CD14-positive monocyte (primary cell): Measurements from ENCODE around the gene GNB2. TPM values are rescaled to one million over a fixed set of nuclear protein-coding genes. Genes with fewer than 3 reads are reported as not detected.

Experiments
- DNase-seq, 3 donors: peaks; one replicate each; pipeline ENCODE4 v3.0.0-alpha.2; 2011 to 2022
- H2AFZ ChIP-seq: 2 replicates; pipeline ENCODE4 v1.6.0; 2012; ENCODE audit warnings: mild to moderate bottlenecking, low read depth, low read length, inconsistent platforms; ENCODE audit not compliant: insufficient read depth, poor library complexity, severe bottlenecking
- H3K27ac ChIP-seq, 2 donors: 1 replicate in 1 of 2; 2 replicates in 1 of 2; pipeline ENCODE4 v1.5.1; 2012 to 2013; ENCODE audit warnings: low read length in 2 of 2, control low read depth in 1 of 2, inconsistent platforms in 1 of 2, low read depth in 1 of 2, mild to moderate bottlenecking in 1 of 2
- H3K27me3 ChIP-seq, 2 donors: one replicate each; pipeline versions ENCODE4 v1.6.0 to v1.6.1; 2011 to 2013; ENCODE audit warnings: low read length in 2 of 2; ENCODE audit not compliant: control insufficient read depth in 2 of 2, insufficient read depth in 2 of 2
- H3K36me3 ChIP-seq, 2 donors: replicated peaks in 1 of 2; 1 replicate in 1 of 2; 2 replicates in 1 of 2; pipeline versions ENCODE4 v1.5.1 to v1.6.1; 2012 to 2013; ENCODE audit warnings: low read length in 2 of 2, control low read depth in 1 of 2, inconsistent platforms in 1 of 2, mild to moderate bottlenecking in 1 of 2; ENCODE audit not compliant: insufficient read depth in 2 of 2, control insufficient read depth in 1 of 2
- H3K4me1 ChIP-seq, 2 donors: 1 replicate in 1 of 2; 2 replicates in 1 of 2; pipeline versions ENCODE4 v1.5.1 to v1.6.1; 2012 to 2013; ENCODE audit warnings: low read length in 2 of 2, control low read depth in 1 of 2, inconsistent platforms in 1 of 2, mild to moderate bottlenecking in 1 of 2, moderate library complexity in 1 of 2; ENCODE audit not compliant: insufficient read depth in 2 of 2, control insufficient read depth in 1 of 2
- H3K4me2 ChIP-seq: replicated peaks from 2 replicates; pipeline ENCODE3; 2012; ENCODE audit warnings: low read length, moderate library complexity, mild to moderate bottlenecking; ENCODE audit not compliant: poor library complexity, severe bottlenecking; ENCODE audit errors: extremely low read depth
- H3K4me3 ChIP-seq, 3 experiments: fragments of 200-600 bp in 1 of 3; sonication (generic) in 1 of 3; replicated peaks in 1 of 3; 1 replicate in 2 of 3; 2 replicates in 1 of 3; pipeline ENCODE4 v1.5.1; 2011 to 2013; ENCODE audit warnings: low read length in 3 of 3, mild to moderate bottlenecking in 3 of 3, control low read depth in 2 of 3, low read depth in 2 of 3, inconsistent platforms in 1 of 3, moderate library complexity in 1 of 3
- H3K79me2 ChIP-seq: 2 replicates; pipeline ENCODE4 v1.6.0; 2012; ENCODE audit warnings: mild to moderate bottlenecking, control low read depth, inconsistent platforms, low read length, moderate library complexity; ENCODE audit not compliant: insufficient read depth
- H3K9ac ChIP-seq: 2 replicates; pipeline ENCODE4 v1.6.0; 2017; ENCODE audit warnings: low read length, mild to moderate bottlenecking; ENCODE audit not compliant: insufficient read depth, poor library complexity, severe bottlenecking
- H3K9me3 ChIP-seq, 2 donors: replicated peaks in 1 of 2; 1 replicate in 1 of 2; 2 replicates in 1 of 2; pipeline versions ENCODE4 v1.5.1 to v1.6.1; 2012 to 2013; ENCODE audit warnings: low read length in 2 of 2, control low read depth in 1 of 2; ENCODE audit not compliant: control insufficient read depth in 1 of 2, insufficient read depth in 1 of 2
- H4K20me1 ChIP-seq: 2 replicates; pipeline ENCODE4 v1.6.0; 2012; ENCODE audit warnings: mild to moderate bottlenecking, low read length, control low read depth, moderate library complexity; ENCODE audit not compliant: insufficient read depth
- H3K27ac Mint-ChIP-seq, 7 donors: one replicate each; pipeline ENCODE4 v1.8.0; 2020; ENCODE audit warnings: mild to moderate bottlenecking in 7 of 7, mixed read lengths in 7 of 7, moderate library complexity in 6 of 7, inconsistent platforms in 2 of 7
- H3K27me3 Mint-ChIP-seq, 3 donors: one replicate each; pipeline ENCODE4 v1.8.0; 2021 to 2022; ENCODE audit warnings: low read depth in 3 of 3, mild to moderate bottlenecking in 3 of 3, mixed read lengths in 3 of 3, moderate library complexity in 3 of 3, inconsistent platforms in 1 of 3
- H3K36me3 Mint-ChIP-seq, 2 donors: one replicate each; pipeline ENCODE4 v1.8.0; 2020; ENCODE audit warnings: mixed read lengths in 2 of 2, inconsistent platforms in 1 of 2, mild to moderate bottlenecking in 1 of 2
- H3K4me1 Mint-ChIP-seq: one replicate; pipeline ENCODE4 v1.8.0; 2020; ENCODE audit warnings: mild to moderate bottlenecking, mixed read lengths
- H3K4me3 Mint-ChIP-seq, 2 donors: one replicate each; pipeline ENCODE4 v1.8.0; 2020; ENCODE audit warnings: mild to moderate bottlenecking in 2 of 2, mixed read lengths in 2 of 2, moderate library complexity in 1 of 2
- H3K9me3 Mint-ChIP-seq, 7 donors: one replicate each; pipeline ENCODE4 v1.8.0; 2020 to 2022; ENCODE audit warnings: mixed read lengths in 7 of 7, mild to moderate bottlenecking in 6 of 7, moderate library complexity in 6 of 7, inconsistent platforms in 2 of 7
- WGBS: methylation state at CpG from one replicate; pipeline ENCODE4 v1.1.5; 2013; ENCODE audit warnings: missing lambda C conversion rate; ENCODE audit not compliant: insufficient coverage; 5-methylcytosine and 5-hydroxymethylcytosine counted together
- intact Hi-C, 2 donors: fragments of 100-400 bp; cut with micrococcal nuclease; formaldehyde crosslinking; loops; one replicate each; pipeline versions ENCODE4 v1.15.0 to v1.15.1; 2023
- polyA plus RNA-seq, 3 donors: library from polyadenylated mRNA; depleted of rRNA in 1 of 3; unstranded in 2 of 3; stranded (reverse) in 1 of 3; fragments of 300-500 nt in 2 of 3; fragments of >200 nt in 1 of 3; fragmentation: Illumina TruSeq in 2 of 3; gene quantifications; 1 replicate in 2 of 3; 2 replicates in 1 of 3; pipeline ENCODE4 v1.2.3, GENCODE V29; 2012 to 2021
- TF ChIP-seq, protein P1 (sequence below): fragments of 200-600 bp; IDR thresholded peaks from one replicate; pipeline ENCODE4 v1.8.0; 2022; ENCODE audit warnings: antibody characterized with exemption, mild to moderate bottlenecking

Gene GNB2
- polyA plus RNA-seq, 3 donors = 90.0 to 436 (median 94.6) TPM

DNA sequence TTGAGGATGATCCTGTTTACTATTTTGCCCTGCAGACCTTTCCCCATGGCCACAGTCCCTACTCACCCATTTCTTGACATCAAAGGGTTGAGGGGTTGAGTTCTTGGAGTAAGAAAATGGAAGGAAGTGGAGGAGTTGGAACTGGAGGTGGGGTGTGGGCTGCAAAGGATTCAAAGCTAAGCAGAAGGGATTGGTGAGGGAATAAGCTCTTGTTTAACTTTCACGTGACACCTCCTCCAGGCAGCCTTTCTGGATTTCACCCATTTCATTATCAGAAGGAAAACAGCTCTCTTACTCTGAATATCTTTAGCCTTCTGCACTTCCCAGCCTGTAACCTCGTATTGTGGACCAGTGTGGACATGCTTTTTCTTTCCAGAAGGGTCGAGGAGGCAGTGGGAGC lies 47.5 kb upstream of the GNB2 start:
- Histone ChIP-seq H3K27ac (no peak overlapping the region), H3K9ac (peak overlapping the region; percentile 1), H3K4me3 (peak overlapping the region in 1 of 3 experiments; percentile 67), H2AFZ (peak overlapping the region; percentile 76), H3K36me3 (no peaks in the 10 kb centered on the region), H3K79me2 (no peaks in the 10 kb centered on the region), H3K9me3 (no peaks in the 10 kb centered on the region), H3K4me2 (peak overlapping the region; percentile 73), H3K4me1 (peaks cover 8 to 11% of the 10 kb centered on the region in 2 donors), H4K20me1 (no peaks in the 10 kb centered on the region), H3K27me3 (peaks cover 0 to 5% of the 10 kb centered on the region in 2 donors)
- Mint-ChIP-seq H3K27me3 (peaks cover 4 to 29% (median 24%) of the 10 kb centered on the region in 3 donors), H3K4me3 (peak overlapping the region in 1 of 2 donors; percentile 82), H3K9me3 (peaks cover 0 to 4% (median 0%) of the 10 kb centered on the region in 7 donors), H3K36me3 (peaks cover 0 to 5% of the 10 kb centered on the region in 2 donors), H3K4me1 (peaks cover 13% of the 10 kb centered on the region), H3K27ac (peak overlapping the region in 1 of 7 donors; percentile 61)
- WGBS = no CpG with 5 or more reads among the region's 3 CpGs
- intact Hi-C loops = no loop called here
- TF ChIP-seq, protein P1, sequence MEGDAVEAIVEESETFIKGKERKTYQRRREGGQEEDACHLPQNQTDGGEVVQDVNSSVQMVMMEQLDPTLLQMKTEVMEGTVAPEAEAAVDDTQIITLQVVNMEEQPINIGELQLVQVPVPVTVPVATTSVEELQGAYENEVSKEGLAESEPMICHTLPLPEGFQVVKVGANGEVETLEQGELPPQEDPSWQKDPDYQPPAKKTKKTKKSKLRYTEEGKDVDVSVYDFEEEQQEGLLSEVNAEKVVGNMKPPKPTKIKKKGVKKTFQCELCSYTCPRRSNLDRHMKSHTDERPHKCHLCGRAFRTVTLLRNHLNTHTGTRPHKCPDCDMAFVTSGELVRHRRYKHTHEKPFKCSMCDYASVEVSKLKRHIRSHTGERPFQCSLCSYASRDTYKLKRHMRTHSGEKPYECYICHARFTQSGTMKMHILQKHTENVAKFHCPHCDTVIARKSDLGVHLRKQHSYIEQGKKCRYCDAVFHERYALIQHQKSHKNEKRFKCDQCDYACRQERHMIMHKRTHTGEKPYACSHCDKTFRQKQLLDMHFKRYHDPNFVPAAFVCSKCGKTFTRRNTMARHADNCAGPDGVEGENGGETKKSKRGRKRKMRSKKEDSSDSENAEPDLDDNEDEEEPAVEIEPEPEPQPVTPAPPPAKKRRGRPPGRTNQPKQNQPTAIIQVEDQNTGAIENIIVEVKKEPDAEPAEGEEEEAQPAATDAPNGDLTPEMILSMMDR = no peak
- DNase-seq = no peak

DNA sequence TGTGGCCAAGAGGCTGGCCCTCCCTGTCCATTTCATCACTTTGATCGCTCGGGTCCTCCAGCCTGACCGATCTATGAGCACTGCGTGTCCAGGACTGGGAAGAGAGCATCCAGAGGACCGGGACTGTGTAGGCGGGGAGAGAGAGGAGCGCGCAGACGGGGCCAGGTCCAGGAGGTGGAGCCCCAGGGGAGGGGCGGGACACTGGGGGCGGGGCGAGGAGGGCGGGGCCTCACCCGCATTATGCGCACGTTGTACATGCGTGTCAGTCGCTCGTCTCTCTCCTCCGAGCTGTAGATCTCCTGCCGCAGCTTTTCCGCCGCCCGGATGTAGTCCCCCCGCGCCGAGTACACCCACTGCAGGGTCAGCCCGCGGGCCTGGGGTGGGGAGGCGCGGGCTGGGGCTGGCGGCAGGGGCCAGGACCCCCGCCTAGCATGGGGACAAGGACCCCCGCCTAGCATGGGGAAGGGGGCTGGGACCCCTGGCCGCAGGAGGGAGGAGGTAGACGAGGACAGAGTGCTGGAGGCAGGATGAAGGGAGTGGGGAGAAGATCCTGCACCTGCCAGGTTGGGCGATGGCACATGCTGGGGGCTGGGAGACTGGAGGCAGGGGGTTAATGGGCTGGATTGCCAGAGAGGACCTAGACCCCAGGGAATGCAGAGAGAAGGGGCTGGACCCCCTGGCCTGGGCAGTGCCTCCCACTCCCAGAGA lies 46.9 kb upstream of the GNB2 start:
- Histone ChIP-seq H3K9me3 (no peaks in the 10 kb centered on the region), H3K4me3 (peak overlapping the region in 1 of 3 experiments; percentile 67), H4K20me1 (no peaks in the 10 kb centered on the region), H3K27ac (no peak overlapping the region), H3K36me3 (no peaks in the 10 kb centered on the region), H3K79me2 (no peaks in the 10 kb centered on the region), H3K27me3 (peaks cover 0 to 7% of the 10 kb centered on the region in 2 donors), H3K9ac (peak overlapping the region; percentile 1), H3K4me1 (peaks cover 8 to 11% of the 10 kb centered on the region in 2 donors), H2AFZ (peak overlapping the region; percentile 76), H3K4me2 (peak overlapping the region; percentile 73)
- H3K36me3 Mint-ChIP-seq = peaks cover 0 to 2% of the 10 kb centered on the region in 2 donors
- TF ChIP-seq, protein P1 = no peak
- H3K4me1 Mint-ChIP-seq = peaks cover 13% of the 10 kb centered on the region
- no peak overlapping the region for H3K27ac Mint-ChIP-seq
- intact Hi-C loops = no loop called here
- WGBS = 5% methylated on average over 18 of the region's 37 CpGs
- peak overlapping the region; percentile 64 to 82 for H3K4me3 Mint-ChIP-seq
- H3K9me3 Mint-ChIP-seq = peaks cover 0 to 4% (median 0%) of the 10 kb centered on the region in 7 donors
- DNase-seq = peak; percentile 67 to 72 (median 71)
- peaks cover 4 to 29% (median 24%) of the 10 kb centered on the region in 3 donors for H3K27me3 Mint-ChIP-seq
